ENCODE results near the gene YEATS2. TPM values are rescaled to one million over a fixed set of nuclear protein-coding genes. Genes with fewer than 3 reads are reported as not detected.
A peak's percentile ranks its signal among the peaks of the same experiment; 100 is the strongest.

Gene YEATS2
- total and polyA plus RNA-seq, 2 of the 4 experiments (the other 2 are of a cell fraction): 30.1 to 43.0 TPM

- Histone ChIP-seq H3K4me2 (ENCODE audit: low read depth, low read length) (no peak overlapping the region), H3K4me1 (ENCODE audit: control insufficient read depth, insufficient read depth, low read length) (no peaks in the 10 kb centered on the region; the same call in 1 of the 2 replicates), H3K9me1 (ENCODE audit: insufficient read depth, low read length) (no peaks in the 10 kb centered on the region), H3K56ac (ENCODE audit: extremely low read depth, insufficient read depth, low read length) (no peak overlapping the region), H4K5ac (ENCODE audit: low read depth, low read length) (no peak overlapping the region), H4K20me1 (ENCODE audit: insufficient read depth, low read length) (no peaks in the 10 kb centered on the region; the same call in 1 of the 2 replicates), H3K4me3 (ENCODE audit: insufficient read depth, low read depth, low read length) (no peak overlapping the region), H2AK9ac (replicated peaks; ENCODE audit: low read depth, low read length, poor library complexity) (no peak overlapping the region), H4K91ac (ENCODE audit: insufficient read depth, low read depth, low read length) (peak overlapping the region; percentile 70; the same call in 1 of the 2 replicates), H2BK15ac (ENCODE audit: low read depth, low read length) (no peak overlapping the region), H2AK5ac (ENCODE audit: low read depth, low read length) (peak overlapping the region; percentile 23; the same call in 1 of the 2 replicates), H3K18ac (ENCODE audit: low read depth, low read length) (peak overlapping the region; percentile 5; the same call in 1 of the 2 replicates), H2BK20ac (ENCODE audit: low read depth, low read length) (peak overlapping the region; percentile 72), H3K9ac (ENCODE audit: low read depth, low read length) (no peak overlapping the region), H3K27me3 (ENCODE audit: control insufficient read depth, insufficient read depth, low read length) (no peaks in the 10 kb centered on the region), H3K14ac (replicated peaks; ENCODE audit: low read depth, low read length) (no peak overlapping the region), H3K4ac (ENCODE audit: low read depth, low read length) (peak overlapping the region; percentile 71; the same call in 1 of the 2 replicates), H3K36me3 (ENCODE audit: control insufficient read depth, insufficient read depth, low read length) (peaks cover 26% of the 10 kb centered on the region), H3K23ac (ENCODE audit: low read depth, low read length) (no peak overlapping the region), H2BK120ac (ENCODE audit: low read depth, low read length) (peak overlapping the region; percentile 58; the same call in 1 of the 2 replicates), H3K27ac (ENCODE audit: insufficient read depth, low read length) (peak overlapping the region; percentile 48; the same call in 1 of the 2 replicates), H3K79me1 (ENCODE audit: low read depth in 1 of 2, low read length in 2 of 2) (peaks cover 21 to 24% of the 10 kb centered on the region in 2 experiments), H2AFZ (replicated peaks; ENCODE audit: low read length, poor library complexity) (no peak overlapping the region), H2BK5ac (ENCODE audit: low read depth, low read length, poor library complexity, severe bottlenecking) (peak overlapping the region; percentile 47), H4K8ac (ENCODE audit: low read depth in 2 of 2, low read length in 2 of 2) (peak overlapping the region in 1 of 2 experiments; percentile 75; a peak in 1 of 4 replicates), H3K9me3 (ENCODE audit: control insufficient read depth, insufficient read depth, low read length) (no peaks in the 10 kb centered on the region)
- ChIA-PET CTCF (interaction anchor here (1.1 kb wide), 1 partner anchor 70 kb away, joined by 3 read pairs; no protein-coding TSS in a partner anchor), POLR2A (ENCODE audit: unreplicated experiment) (no interaction called here)
- intact Hi-C loops (cut with micrococcal nuclease) (no loop called here), in situ Hi-C loops (cut with MboI; ENCODE audit: low sequenced_read_pairs) (no loop called here), dilution Hi-C loops (cut with HindIII; ENCODE audit: low sequenced_read_pairs, unreplicated experiment) (no loop called here)
- TF ChIP-seq RAD21 (IDR thresholded peaks at IDR 0.05; ENCODE audit: low read length) (no peak), POLR2A (IDR thresholded peaks at IDR 0.05; ENCODE audit: low read depth, low read length) (no peak), MAZ (IDR thresholded peaks at IDR 0.05; ENCODE audit: borderline replicate concordance, low read depth, low read length) (no peak), NFE2L2 (IDR thresholded peaks at IDR 0.05; ENCODE audit: low read depth, low read length) (no peak), MXI1 (IDR thresholded peaks at IDR 0.05; ENCODE audit: borderline replicate concordance, low read depth, low read length) (no peak), SMC3 (IDR thresholded peaks at IDR 0.05; ENCODE audit: low read depth, low read length) (no peak), RFX5 (IDR thresholded peaks at IDR 0.05; ENCODE audit: low read depth, low read length) (no peak), CHD1 (IDR thresholded peaks at IDR 0.05; ENCODE audit: low read depth, low read length) (no peak), RCOR1 (IDR thresholded peaks at IDR 0.05; ENCODE audit: insufficient replicate concordance, low read length) (no peak), USF2 (IDR thresholded peaks at IDR 0.05; ENCODE audit: low read depth, low read length) (no peak)
- TF ChIP-seq, protein P1, sequence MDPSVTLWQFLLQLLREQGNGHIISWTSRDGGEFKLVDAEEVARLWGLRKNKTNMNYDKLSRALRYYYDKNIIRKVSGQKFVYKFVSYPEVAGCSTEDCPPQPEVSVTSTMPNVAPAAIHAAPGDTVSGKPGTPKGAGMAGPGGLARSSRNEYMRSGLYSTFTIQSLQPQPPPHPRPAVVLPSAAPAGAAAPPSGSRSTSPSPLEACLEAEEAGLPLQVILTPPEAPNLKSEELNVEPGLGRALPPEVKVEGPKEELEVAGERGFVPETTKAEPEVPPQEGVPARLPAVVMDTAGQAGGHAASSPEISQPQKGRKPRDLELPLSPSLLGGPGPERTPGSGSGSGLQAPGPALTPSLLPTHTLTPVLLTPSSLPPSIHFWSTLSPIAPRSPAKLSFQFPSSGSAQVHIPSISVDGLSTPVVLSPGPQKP (IDR thresholded peaks at IDR 0.05; ENCODE audit: borderline replicate concordance, low read depth, low read length): no peak
- ATAC-seq (ENCODE audit: low read depth) (peak; percentile 94), DNase-seq (peak; percentile 38)
- BruUV-seq (replicated peaks): no TSS peak
- 60% methylated on average over 1 of the region's 16 CpGs; no CpG with 5 or more reads in 1 of the 2 experiments for WGBS, 2 experiments (ENCODE audit: extremely low coverage in 2 of 2, insufficient read length in 1 of 2)
Observed at GRCh38 chr3:183745300-183746098, 47.9 kb downstream of the YEATS2 start.

Measured in IMR-90 (cell line).